D721Med (cell line): ENCODE measurements around the gene SNX24.

Experiments used
- DNase-seq: peaks from one replicate; pipeline ENCODE4 v3.0.0; 2011; ENCODE audit warnings: low spot score; ENCODE audit not compliant: insufficient read length
- FAIRE-seq: peaks from 2 replicates; lab custom pipeline; 2011; peaks lifted over from hg19 to GRCh38; lab: Jason Lieb, UNC
- CTCF ChIP-seq: IDR thresholded peaks from 2 replicates; pipeline ENCODE4 v1.5.1; 2012; ENCODE audit warnings: mild to moderate bottlenecking, control low read depth; ENCODE audit not compliant: insufficient read depth; ENCODE audit errors: missing control alignments

SNX24 gene

GRCh38 chr5:122836947-122837346, 8.5 kb upstream of the SNX24 start:
- DNase-seq, result no peak
- no peak for FAIRE-seq
- no peak for TF ChIP-seq CTCF

- TF ChIP-seq CTCF, result no peak
- DNase-seq (no peak), FAIRE-seq (no peak)
These were observed 5.7 kb upstream of the SNX24 start for GRCh38 chr5:122839731-122840130.

DNA sequence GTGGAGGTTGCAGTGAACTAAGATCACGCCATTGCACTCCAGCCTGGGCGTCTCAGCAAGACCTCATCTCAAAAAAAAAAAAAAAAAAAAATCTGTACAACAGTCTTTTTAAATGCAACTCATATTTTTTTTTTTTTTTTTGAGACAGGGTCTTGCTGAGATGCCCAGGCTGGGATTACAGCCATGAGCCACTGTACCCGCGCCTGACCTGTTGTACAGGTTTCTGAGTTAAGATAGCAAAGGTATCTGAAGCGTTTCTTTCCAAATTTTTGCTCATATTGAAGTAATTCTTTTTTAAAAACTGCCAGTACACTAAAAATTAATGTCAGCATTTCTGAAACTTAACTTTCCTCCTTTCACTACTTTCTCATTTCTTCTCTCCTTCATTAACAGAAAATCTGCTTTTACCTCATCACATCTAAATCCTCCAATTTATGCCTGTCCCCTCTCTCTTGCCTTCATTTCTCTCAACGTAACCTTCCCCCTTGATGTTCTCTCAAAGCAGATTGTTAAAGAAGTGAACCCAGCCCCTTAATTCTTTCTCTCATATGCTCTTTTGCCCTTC, 3.3 kb upstream of the SNX24 start:
- TF ChIP-seq CTCF, result no peak
- no peak for FAIRE-seq
- DNase-seq, result no peak

GRCh38 chr5:122844136-122844909, 1.1 kb upstream of the SNX24 start:
- no peak for FAIRE-seq
- no peak for TF ChIP-seq CTCF
- DNase-seq, result no peak

DNA sequence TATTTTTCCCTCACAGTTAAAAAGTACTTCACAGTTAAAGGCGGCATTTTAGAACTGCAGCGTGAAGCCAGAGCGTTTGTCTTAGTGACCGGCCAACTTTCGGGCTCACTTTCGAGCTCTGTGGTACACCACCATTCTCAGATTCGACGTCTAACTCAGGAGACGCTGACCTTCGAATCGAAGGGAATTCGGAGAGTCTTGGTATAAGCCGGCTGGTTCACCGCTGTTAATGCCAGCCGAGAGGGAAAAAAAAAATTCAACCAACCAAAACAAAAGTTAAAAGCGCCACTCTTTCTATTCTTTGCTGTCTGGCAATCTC, 544 bp upstream of the SNX24 start:
- FAIRE-seq (no peak), DNase-seq (no peak)
- TF ChIP-seq CTCF, result no peak

- no peak for TF ChIP-seq CTCF
- no peak for DNase-seq
- no peak for FAIRE-seq
These were observed 688 bp downstream of the SNX24 start for GRCh38 chr5:122846051-122846550.

GRCh38 chr5:122847687-122848081, 2.3 kb downstream of the SNX24 start:
- no peak for FAIRE-seq
- DNase-seq, result no peak
- no peak for TF ChIP-seq CTCF
